Measurements from ENCODE around the gene SUSD2.

SUSD2 gene

GRCh38 chr22:24214467-24215285 is 33.4 kb downstream of the SUSD2 start:
- no peak for DNase-seq (ENCODE audit: low read depth)

GRCh38 chr22:24216541-24217209 is 35.4 kb downstream of the SUSD2 start:
- no peak for DNase-seq (ENCODE audit: low read depth)

DNA sequence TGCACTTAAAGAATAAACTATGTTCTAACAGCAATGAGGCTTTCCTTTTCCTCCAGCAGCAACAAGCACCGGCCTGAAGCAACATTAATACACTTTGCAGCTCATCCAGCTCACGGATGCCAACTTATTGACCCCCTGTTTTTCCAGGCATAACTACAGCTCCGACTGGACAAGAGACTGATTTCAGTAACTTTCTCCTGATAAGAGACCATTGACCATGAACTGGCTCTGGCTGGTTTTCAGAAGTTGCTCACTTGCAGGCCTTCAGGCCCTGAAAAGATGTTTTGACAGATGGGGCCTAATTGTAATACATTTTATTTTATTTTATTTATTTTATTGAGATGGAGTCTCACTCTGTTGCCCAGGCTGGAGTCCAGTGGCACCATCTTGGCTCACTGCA is 36.1 kb downstream of the SUSD2 start:
- no peak for DNase-seq (ENCODE audit: low read depth)

- DNase-seq (ENCODE audit: low read depth): no peak
Observed at GRCh38 chr22:24219750-24220149, 38.5 kb downstream of the SUSD2 start.

DNA sequence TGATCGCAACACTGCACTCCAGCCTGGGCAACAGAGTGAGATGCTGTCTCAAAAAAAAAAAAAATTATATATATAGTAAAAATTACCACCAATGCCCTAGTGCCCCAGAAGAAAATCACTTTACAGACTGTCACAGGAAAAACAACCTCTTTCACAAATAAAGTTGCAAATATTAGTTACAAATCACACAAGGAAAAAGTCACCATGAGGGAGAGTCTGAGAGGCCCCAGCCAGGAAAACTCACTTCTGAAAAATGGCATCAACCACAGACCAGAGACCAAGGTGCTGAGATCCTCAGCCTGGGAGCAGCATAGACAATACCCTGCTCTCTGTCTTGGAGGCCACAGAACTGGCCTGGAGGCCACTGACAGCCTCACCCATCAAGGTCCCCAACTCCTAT is 43.2 kb downstream of the SUSD2 start:
- no peak for DNase-seq (ENCODE audit: low read depth)

GRCh38 chr22:24225044-24225601 is 43.8 kb downstream of the SUSD2 start:
- no peak for DNase-seq (ENCODE audit: low read depth)

DNA sequence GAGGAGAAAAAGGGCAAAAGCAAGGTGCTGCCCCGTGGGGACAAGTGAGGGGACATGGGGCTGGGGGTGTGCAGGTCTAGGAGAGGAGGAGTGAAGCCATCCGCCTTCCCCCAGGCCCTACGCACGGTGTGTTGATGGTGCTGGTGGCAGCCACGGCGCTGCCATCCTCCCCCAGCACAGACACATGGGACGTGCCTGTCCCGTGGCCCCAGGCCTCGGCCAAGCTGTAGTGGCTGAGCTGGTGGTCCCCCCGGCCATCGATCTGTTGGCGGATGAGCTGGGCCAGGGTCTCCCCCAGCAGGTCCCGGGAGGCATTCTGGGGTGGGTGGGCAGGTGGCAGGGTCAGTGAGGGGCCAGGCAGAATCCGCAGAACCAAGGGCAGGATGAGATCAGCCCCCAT is 44.7 kb downstream of the SUSD2 start:
- DNase-seq (ENCODE audit: low read depth): no peak

DNA sequence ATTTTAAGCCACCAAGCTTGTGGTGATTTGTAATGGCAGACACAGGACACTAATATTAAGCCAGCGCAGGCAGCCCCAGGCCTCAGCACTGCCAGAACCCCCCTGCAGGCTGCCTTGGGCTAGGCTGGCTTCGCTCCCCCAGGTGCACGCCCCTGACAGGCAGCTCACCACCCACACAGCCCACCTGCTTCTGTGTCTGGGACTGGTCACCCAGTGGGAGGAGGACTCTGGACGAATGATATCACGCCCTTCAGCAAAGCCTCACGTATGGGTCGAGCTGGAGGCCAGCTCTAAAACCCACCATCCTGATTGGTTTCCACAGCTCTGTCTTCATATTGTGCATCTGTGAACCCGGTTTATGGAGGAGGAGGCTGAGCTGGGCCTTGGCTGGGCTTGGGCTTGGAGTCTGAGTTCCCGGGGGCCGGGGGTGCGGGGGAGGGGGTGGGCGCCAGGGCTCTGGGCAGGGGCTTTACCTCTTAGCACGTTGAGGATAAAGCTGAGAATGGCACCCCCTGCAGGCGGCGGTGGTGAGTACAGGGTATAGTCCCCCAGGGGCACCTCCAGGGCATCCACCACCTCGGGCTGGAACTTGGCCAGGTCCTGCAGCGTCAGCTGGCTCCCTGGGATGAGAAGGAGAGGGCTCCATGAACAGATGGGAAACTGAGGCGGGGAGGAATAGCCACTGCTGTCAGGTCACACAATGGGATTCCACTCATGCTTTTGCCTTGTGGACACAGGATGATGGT is 49.8 kb downstream of the SUSD2 start:
- DNase-seq (ENCODE audit: low read depth): no peak

- DNase-seq (ENCODE audit: low read depth): no peak
Observed at GRCh38 chr22:24231706-24232105, 50.4 kb downstream of the SUSD2 start.

DNA sequence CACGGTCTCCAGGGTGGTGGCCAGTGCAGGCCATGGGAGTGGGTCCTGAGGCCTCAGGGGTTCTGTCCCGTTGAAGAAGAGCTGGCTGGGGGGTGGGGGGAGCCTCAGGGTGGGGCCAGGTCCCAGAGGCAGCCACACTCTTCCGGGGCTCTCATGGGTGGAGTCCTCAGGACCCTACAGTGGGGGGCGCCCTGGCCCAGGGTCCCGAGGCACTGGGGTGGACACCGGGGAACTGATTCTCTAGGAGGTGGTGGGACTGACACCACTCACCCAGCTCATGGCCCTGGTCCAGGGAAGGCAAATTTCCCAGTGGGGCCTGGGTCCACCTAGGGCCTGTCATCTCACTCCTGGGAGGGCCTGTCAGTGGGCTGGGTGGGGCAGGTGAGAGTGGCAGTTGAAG is 50.8 kb downstream of the SUSD2 start:
- DNase-seq (ENCODE audit: low read depth): no peak

- no peak for DNase-seq (ENCODE audit: low read depth)
Observed at GRCh38 chr22:24232725-24233124, 51.4 kb downstream of the SUSD2 start.

DNA sequence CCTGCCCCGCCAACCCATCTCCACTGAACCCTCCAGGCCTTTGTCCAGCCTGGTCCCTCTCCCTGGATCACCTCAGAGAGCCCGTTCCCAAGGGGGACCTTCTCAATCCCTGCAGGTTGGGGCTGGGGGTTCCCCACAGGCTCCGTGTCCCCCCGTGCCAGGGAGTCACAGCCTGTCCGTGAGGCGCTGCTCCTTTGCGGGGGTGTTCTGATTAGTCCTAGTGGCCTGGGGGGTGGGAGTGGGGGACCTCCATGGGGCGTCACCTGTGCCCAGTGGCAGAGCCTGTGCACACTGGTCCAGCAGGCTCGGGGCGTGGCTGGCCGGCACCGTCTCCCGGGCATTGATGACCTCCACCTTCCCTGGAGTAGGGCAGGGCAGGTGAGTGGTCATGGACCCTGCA is 51.9 kb downstream of the SUSD2 start:
- DNase-seq (ENCODE audit: low read depth): no peak

DNA sequence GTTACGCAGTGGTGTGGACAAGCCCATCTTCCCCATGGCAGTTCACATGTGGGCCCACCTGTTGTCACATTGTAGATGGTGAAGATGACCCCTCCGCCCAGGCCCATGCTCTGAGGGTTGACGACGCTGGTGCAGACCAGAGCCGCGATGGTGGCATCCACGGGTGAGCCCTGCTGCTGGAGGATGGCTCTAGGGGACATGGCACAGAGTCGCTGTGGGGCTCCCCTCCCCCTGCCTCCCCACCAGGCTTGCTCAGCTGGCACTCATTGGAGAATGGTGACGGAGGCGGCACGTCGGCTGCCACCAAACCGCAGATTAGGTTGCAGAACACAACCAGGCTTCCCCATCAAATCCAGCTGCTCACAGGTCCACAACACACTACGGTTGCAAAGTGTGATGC is 52.5 kb downstream of the SUSD2 start:
- no peak for DNase-seq (ENCODE audit: low read depth)

- no peak for DNase-seq (ENCODE audit: low read depth)
Observed at GRCh38 chr22:24235315-24235714, 54.0 kb downstream of the SUSD2 start.

- no peak for DNase-seq (ENCODE audit: low read depth)
Observed at GRCh38 chr22:24236656-24237055, 55.4 kb downstream of the SUSD2 start.

GRCh38 chr22:24238101-24238694 is 56.9 kb downstream of the SUSD2 start:
- DNase-seq (ENCODE audit: low read depth): peak; percentile 80

Measured in iris pigment epithelial cell (primary cell).